Uterus (tissue), 2 donors: ENCODE results near the gene GALNT7.

Source experiments
- CTCF ChIP-seq, 4 experiments: fragments of 200-600 bp in 2 of 4; fragments of 450-650 bp in 2 of 4; sonication (generic) in 2 of 4; IDR thresholded peaks; one replicate each; pipeline ENCODE4 v1.5.1; 2016 to 2019; ENCODE audit warnings: antibody characterized with exemption in 4 of 4, mild to moderate bottlenecking in 2 of 4, moderate library complexity in 1 of 4
- POLR2A ChIP-seq, 2 donors: fragments of 450-650 bp; IDR thresholded peaks; one replicate each; pipeline ENCODE4 v1.6.1; 2016; ENCODE audit warnings: antibody characterized with exemption in 2 of 2, mild to moderate bottlenecking in 1 of 2, moderate library complexity in 1 of 2

- TF ChIP-seq CTCF (IDR thresholded peaks at IDR 0.05) (no peak), POLR2A (IDR thresholded peaks at IDR 0.05) (no peak)
These were observed 59.1 kb downstream of the GALNT7 start for GRCh38 chr4:173227756-173228155.
